ENCODE data around the gene NFKBIL1. TPM values are rescaled to one million over a fixed set of nuclear protein-coding genes. Genes with fewer than 3 reads are reported as not detected.

Gene NFKBIL1
- polyA plus RNA-seq, 1 of the 3 experiments (the other 2 are of a cell fraction) = 17.1 TPM

DNA sequence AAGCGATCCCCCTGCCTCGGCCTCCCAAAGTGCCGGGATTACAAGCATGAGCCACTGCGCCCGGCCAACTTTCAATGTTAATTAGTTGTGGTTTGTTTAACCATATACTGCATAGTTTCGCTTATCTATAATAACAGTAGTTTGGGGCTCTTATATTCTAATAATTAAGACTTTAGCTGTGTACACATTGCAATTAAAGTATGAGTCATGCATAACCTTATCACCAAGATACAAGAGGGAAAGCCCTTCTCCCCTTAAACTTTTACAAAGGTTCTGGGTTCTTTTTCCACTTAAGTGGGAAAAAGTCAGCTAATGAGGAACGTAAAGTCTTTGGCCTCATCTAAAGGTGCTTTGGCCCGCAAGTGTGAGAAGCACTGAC, 21.9 kb upstream of the NFKBIL1 start (continued):
- no peak for TF ChIP-seq CTCF (IDR thresholded peaks at IDR 0.05)
- TF ChIP-seq GATA2 (CRISPR knock-in tag; IDR thresholded peaks at IDR 0.05) = no peak
- TF ChIP-seq RXRA (IDR thresholded peaks at IDR 0.05; ENCODE audit: borderline replicate concordance, low read depth) = no peak
- TF ChIP-seq POLR2AphosphoS5 (IDR thresholded peaks at IDR 0.05; ENCODE audit: low read depth, low read length) = no peak
- no peak for TF ChIP-seq NFIC (IDR thresholded peaks at IDR 0.05; ENCODE audit: borderline replicate concordance)
- TF ChIP-seq MAX (IDR thresholded peaks at IDR 0.05; ENCODE audit: low read depth) = no peak
- no peak for TF ChIP-seq GABPA (IDR thresholded peaks at IDR 0.05; ENCODE audit: low read depth)
- no peak for TF ChIP-seq FOSL2 (IDR thresholded peaks at IDR 0.05; ENCODE audit: borderline replicate concordance, low read depth)

DNA sequence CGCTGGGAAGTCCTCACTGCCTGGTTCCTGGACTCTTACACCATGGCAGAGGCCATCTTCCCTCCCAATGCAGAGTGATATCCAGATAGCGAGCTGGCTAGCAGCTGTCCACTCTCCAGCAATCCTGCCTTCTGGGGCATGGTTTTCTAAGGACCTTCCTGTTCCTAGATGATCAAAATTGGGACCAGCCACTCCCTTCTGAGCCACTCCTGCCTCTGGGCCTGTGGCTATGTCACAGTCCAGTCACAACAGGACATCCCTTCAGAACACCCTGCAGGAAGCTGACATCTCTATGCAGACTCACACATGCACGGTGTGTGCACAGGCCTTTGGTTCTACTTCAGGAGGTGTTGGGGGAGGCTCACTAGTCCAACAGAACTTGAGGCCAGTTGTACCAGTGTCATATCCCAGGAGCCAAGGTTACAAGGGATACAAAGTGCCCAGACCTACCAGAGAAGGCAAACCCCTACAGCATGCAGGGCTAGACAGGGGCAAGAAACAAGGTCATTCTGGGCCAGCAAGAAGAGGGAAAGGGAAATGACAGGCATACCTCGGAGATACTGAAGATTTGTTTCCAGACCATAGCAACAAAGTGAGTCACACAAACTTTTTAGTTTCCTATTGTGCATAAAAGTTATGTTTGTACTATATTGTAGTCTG, 21.3 kb upstream of the NFKBIL1 start:
- 0 out of 2 replicates have a peak overlapping the region, but pooled peaks have one; percentile 12 for H3K9ac ChIP-seq
- no peaks in the 10 kb centered on the region for H3K79me2 ChIP-seq (ENCODE audit: insufficient read depth)
- peaks cover 0 to 14% of the 10 kb centered on the region in 2 experiments; a peak in 2 of 4 replicates for H3K4me1 ChIP-seq (ENCODE audit: control insufficient read depth in 1 of 2, insufficient read depth in 2 of 2, low read depth in 1 of 2, low read length in 1 of 2)
- 0 out of 2 replicates have a peak overlapping the region, but pooled peaks have one; percentile 29 for H2AFZ ChIP-seq (ENCODE audit: low read depth)
- TF ChIP-seq MAX (IDR thresholded peaks at IDR 0.05; ENCODE audit: low read depth) = 0 out of 2 replicates have a peak, but pooled peaks have one; percentile 12
- 0 out of 2 replicates have a peak, but pooled peaks have one; percentile 15 for TF ChIP-seq FOSL2 (IDR thresholded peaks at IDR 0.05; ENCODE audit: borderline replicate concordance, low read depth)
- TF ChIP-seq RAD21 (IDR thresholded peaks at IDR 0.05; ENCODE audit: low read length) = no peak
- TF ChIP-seq PBX3 (IDR thresholded peaks at IDR 0.05) = 0 out of 2 replicates have a peak, but pooled peaks have one; percentile 4
- peak overlapping the region; percentile 64 for H3K4me2 ChIP-seq
- no peak overlapping the region for H3K4me3 ChIP-seq (ENCODE audit: low read depth in 2 of 2, low read length in 1 of 2)
- WGBS (ENCODE audit: low lambda C conversion rate) = 51% methylated on average over 3 of the region's 4 CpGs
- no peaks in the 10 kb centered on the region for H3K9me2 ChIP-seq
- peak overlapping the region in 1 of 2 experiments; percentile 80; a peak in 2 of 4 replicates for H3K27ac ChIP-seq (ENCODE audit: low read depth in 2 of 2, low read length in 1 of 2)
- H3K36me3 ChIP-seq (replicated peaks in 1 of 2; ENCODE audit: control insufficient read depth in 1 of 2, insufficient read depth in 2 of 2, low read length in 1 of 2) = peaks cover 11 to 16% of the 10 kb centered on the region in 2 experiments
- no peaks in the 10 kb centered on the region for H3K27me3 ChIP-seq (ENCODE audit: insufficient read depth)
- CTCF ChIA-PET = interaction anchor here (1.2 to 1.4 kb wide), 2 partner anchors 31 to 72 kb away, joined by 3 to 5 read pairs; no protein-coding TSS in a partner anchor
- no peaks in the 10 kb centered on the region for H3K9me3 ChIP-seq
- peaks cover 12% of the 10 kb centered on the region; the same call in 1 of the 2 replicates for H4K20me1 ChIP-seq (ENCODE audit: insufficient read depth)
- H3F3A ChIP-seq (replicated peaks; ENCODE audit: insufficient read depth) = peaks cover 12% of the 10 kb centered on the region
- POLR2A ChIA-PET = interaction anchor here (0.6 kb wide), 1 partner anchor 126 kb away, joined by 4 read pairs; the partner anchor contains the start of gene BAG6
- no peak for DNase-seq
